Peyer's patch (tissue), 4 donors: ENCODE results near the gene MYL1. TPM values are rescaled to one million over a fixed set of nuclear protein-coding genes. Genes with fewer than 3 reads are reported as not detected.

Experiments
- DNase-seq, 3 donors: peaks; one replicate each; pipeline ENCODE4 v3.0.0-alpha.2; 2017 to 2019
- H3K27ac ChIP-seq, 4 donors: fragments of 200-600 bp; sonication (generic); one replicate each; pipeline ENCODE4 v1.5.1; 2016 to 2019
- H3K27me3 ChIP-seq, 2 donors: fragments of 200-600 bp; sonication (generic); one replicate each; pipeline ENCODE4 v1.5.1; 2019
- H3K36me3 ChIP-seq, 3 donors: fragments of 200-600 bp; sonication (generic); one replicate each; pipeline ENCODE4 v1.5.1; 2016 to 2019
- H3K4me1 ChIP-seq, 4 donors: fragments of 200-600 bp; sonication (generic); one replicate each; pipeline ENCODE4 v1.5.1; 2016 to 2019
- H3K4me3 ChIP-seq, 4 donors: fragments of 200-600 bp; sonication (generic); 1 replicate in 3 of 4; 2 replicates in 1 of 4; pipeline ENCODE4 v1.5.1; 2016 to 2019; ENCODE audit warnings: mild to moderate bottlenecking in 1 of 4
- H3K9me3 ChIP-seq, 4 donors: fragments of 200-600 bp; sonication (generic); one replicate each; pipeline ENCODE4 v1.5.1; 2016 to 2019; ENCODE audit warnings: mild to moderate bottlenecking in 1 of 4
- CTCF ChIP-seq, 6 experiments: fragments of 450-650 bp in 4 of 6; fragments of 200-600 bp in 2 of 6; sonication (generic) in 1 of 6; IDR thresholded peaks; one replicate each; pipeline ENCODE4 v1.5.1; 2017 to 2019; ENCODE audit warnings: antibody characterized with exemption in 6 of 6, mild to moderate bottlenecking in 3 of 6, moderate library complexity in 1 of 6
- POLR2A ChIP-seq, 2 donors: fragments of 450-650 bp; IDR thresholded peaks; one replicate each; pipeline ENCODE4 v1.5.1; 2017; ENCODE audit warnings: antibody characterized with exemption in 2 of 2, mild to moderate bottlenecking in 2 of 2, moderate library complexity in 2 of 2
- total RNA-seq, 4 donors: library from RNA; depleted of rRNA; stranded (reverse); fragments of >200 nt; gene quantifications; one replicate each; pipeline ENCODE4 v1.1.0, GENCODE V29; 2016

MYL1 gene
- total RNA-seq = not detected

GRCh38 chr2:210315015-210315788, at the start of gene MYL1:
TSS of gene MYL1 (minus strand) at chr2:210315174. CDS start at chr2:210315042, 132 bp downstream.
- Histone ChIP-seq H3K36me3 (no peaks in the 10 kb centered on the region), H3K27me3 (no peaks in the 10 kb centered on the region)
- TF ChIP-seq CTCF (IDR thresholded peaks at IDR 0.05) (no peak), POLR2A (IDR thresholded peaks at IDR 0.05) (no peak)

GRCh38 chr2:210363876-210364275, 48.9 kb upstream of the MYL1 start:
- Histone ChIP-seq H3K4me3 (no peak overlapping the region), H3K9me3 (no peaks in the 10 kb centered on the region), H3K36me3 (no peaks in the 10 kb centered on the region), H3K27ac (no peak overlapping the region), H3K27me3 (no peaks in the 10 kb centered on the region), H3K4me1 (no peaks in the 10 kb centered on the region)
- TF ChIP-seq POLR2A (IDR thresholded peaks at IDR 0.05) (no peak), CTCF (IDR thresholded peaks at IDR 0.05) (no peak)
- no peak for DNase-seq

More at GRCh38 chr2:210315015-210315788, at the start of gene MYL1:
- Histone ChIP-seq H3K9me3 (no peaks in the 10 kb centered on the region), H3K4me3 (no peak within 1 kb of the TSS), H3K27ac (no peak within 1 kb of the TSS), H3K4me1 (no peaks in the 10 kb centered on the region)
- no peak for DNase-seq

GRCh38 chr2:210363261-210363660, 48.3 kb upstream of the MYL1 start:
- no peak for DNase-seq
- H3K27me3 ChIP-seq = no peaks in the 10 kb centered on the region
- H3K4me3 ChIP-seq = no peak overlapping the region
- no peak for TF ChIP-seq POLR2A (IDR thresholded peaks at IDR 0.05)
- no peak for TF ChIP-seq CTCF (IDR thresholded peaks at IDR 0.05)
- no peaks in the 10 kb centered on the region for H3K36me3 ChIP-seq
- H3K9me3 ChIP-seq = no peaks in the 10 kb centered on the region
- no peaks in the 10 kb centered on the region for H3K4me1 ChIP-seq
- H3K27ac ChIP-seq = no peak overlapping the region

GRCh38 chr2:210360412-210360811, 45.4 kb upstream of the MYL1 start:
- H3K27ac ChIP-seq = no peak overlapping the region
- no peak for TF ChIP-seq CTCF (IDR thresholded peaks at IDR 0.05)
- TF ChIP-seq POLR2A (IDR thresholded peaks at IDR 0.05) = no peak
- no peaks in the 10 kb centered on the region for H3K36me3 ChIP-seq
- DNase-seq = no peak
- no peaks in the 10 kb centered on the region for H3K27me3 ChIP-seq
- no peaks in the 10 kb centered on the region for H3K9me3 ChIP-seq
- no peaks in the 10 kb centered on the region for H3K4me1 ChIP-seq
- no peak overlapping the region for H3K4me3 ChIP-seq

GRCh38 chr2:210356944-210357343, 42.0 kb upstream of the MYL1 start:
- no peak for TF ChIP-seq CTCF (IDR thresholded peaks at IDR 0.05)
- no peak for TF ChIP-seq POLR2A (IDR thresholded peaks at IDR 0.05)

More at GRCh38 chr2:210356944-210357343, 42.0 kb upstream of the MYL1 start:
- no peaks in the 10 kb centered on the region for H3K9me3 ChIP-seq
- DNase-seq = no peak
- no peaks in the 10 kb centered on the region for H3K36me3 ChIP-seq
- no peak overlapping the region for H3K4me3 ChIP-seq
- no peaks in the 10 kb centered on the region for H3K4me1 ChIP-seq
- no peaks in the 10 kb centered on the region for H3K27me3 ChIP-seq
- H3K27ac ChIP-seq = no peak overlapping the region
